ENCODE results near the gene INSYN2B.

DNA sequence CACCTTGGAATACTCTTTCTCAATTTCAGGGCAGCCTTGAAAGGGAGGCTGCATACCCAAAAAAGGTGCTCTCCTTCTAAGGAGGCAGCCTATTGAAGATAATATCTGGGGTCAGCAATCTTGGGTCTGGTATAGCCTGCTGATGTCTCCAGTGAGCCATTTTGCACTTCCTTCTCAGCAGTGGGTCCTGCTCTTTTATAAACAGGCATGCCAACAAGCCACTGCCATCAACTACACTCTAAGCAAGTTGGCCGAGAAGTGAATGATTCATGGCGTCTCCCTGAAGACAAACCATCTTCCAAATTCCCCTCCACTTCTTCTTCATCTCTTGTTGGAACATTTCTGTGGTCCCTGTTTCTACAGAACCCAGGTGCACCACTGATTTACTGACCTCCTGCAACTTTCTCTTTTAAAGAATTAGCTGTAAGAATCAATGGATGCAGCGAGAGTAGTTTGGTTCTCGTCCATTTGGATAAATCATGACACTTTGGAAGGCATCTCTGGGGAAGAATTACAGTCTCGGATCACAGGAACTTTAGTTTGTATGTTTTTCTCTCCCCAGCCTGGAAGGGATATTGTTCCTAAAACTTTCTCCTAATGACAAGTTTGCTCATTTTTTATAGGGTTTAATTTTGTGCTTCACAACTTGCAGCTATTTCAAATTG lies 108.3 kb downstream of the INSYN2B start:
- TF ChIP-seq, protein P1, sequence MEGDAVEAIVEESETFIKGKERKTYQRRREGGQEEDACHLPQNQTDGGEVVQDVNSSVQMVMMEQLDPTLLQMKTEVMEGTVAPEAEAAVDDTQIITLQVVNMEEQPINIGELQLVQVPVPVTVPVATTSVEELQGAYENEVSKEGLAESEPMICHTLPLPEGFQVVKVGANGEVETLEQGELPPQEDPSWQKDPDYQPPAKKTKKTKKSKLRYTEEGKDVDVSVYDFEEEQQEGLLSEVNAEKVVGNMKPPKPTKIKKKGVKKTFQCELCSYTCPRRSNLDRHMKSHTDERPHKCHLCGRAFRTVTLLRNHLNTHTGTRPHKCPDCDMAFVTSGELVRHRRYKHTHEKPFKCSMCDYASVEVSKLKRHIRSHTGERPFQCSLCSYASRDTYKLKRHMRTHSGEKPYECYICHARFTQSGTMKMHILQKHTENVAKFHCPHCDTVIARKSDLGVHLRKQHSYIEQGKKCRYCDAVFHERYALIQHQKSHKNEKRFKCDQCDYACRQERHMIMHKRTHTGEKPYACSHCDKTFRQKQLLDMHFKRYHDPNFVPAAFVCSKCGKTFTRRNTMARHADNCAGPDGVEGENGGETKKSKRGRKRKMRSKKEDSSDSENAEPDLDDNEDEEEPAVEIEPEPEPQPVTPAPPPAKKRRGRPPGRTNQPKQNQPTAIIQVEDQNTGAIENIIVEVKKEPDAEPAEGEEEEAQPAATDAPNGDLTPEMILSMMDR (IDR thresholded peaks at IDR 0.05), result no peak
- no peak for TF ChIP-seq POLR2A (IDR thresholded peaks at IDR 0.05)
